H1 (cell line): ENCODE data around the gene IFIT5. TPM values are rescaled to one million over a fixed set of nuclear protein-coding genes. Genes with fewer than 3 reads are reported as not detected.

ENCODE experiments used
- CTCF ChIA-PET: fragments of 300-600 bp; sonication (Branson Sonifier 250); formaldehyde crosslinking; loops from one replicate; lab custom pipeline; 2021; ENCODE audit not compliant: partially characterized antibody; lab: Charles Lee
- POLR2A ChIA-PET: fragments of 300-600 bp; sonication (Branson Sonifier 250); formaldehyde crosslinking; loops from one replicate; lab custom pipeline; 2021; ENCODE audit warnings: inconsistent platforms; ENCODE audit not compliant: partially characterized antibody; lab: Charles Lee
- DNase-seq, 2 experiments: peaks; one replicate each; pipeline versions ENCODE4 v3.0.0 to v3.0.0-alpha.2; 2010 to 2022; ENCODE audit warnings: low spot score in 2 of 2, low read depth in 1 of 2, mixed read lengths in 1 of 2
- FAIRE-seq: peaks from 2 replicates; lab custom pipeline; 2011; peaks lifted over from hg19 to GRCh38; lab: Jason Lieb, UNC
- H2AFZ ChIP-seq: 2 replicates; pipeline ENCODE4 v1.8.1; 2012; ENCODE audit warnings: low read length, inconsistent platforms
- H2AK5ac ChIP-seq: 2 replicates; pipeline ENCODE4 v1.6.1; 2013; ENCODE audit warnings: low read depth, low read length
- H2BK120ac ChIP-seq: replicated peaks from 2 replicates; pipeline ENCODE3; 2013; ENCODE audit warnings: low read depth, low read length, inconsistent platforms
- H2BK12ac ChIP-seq: 2 replicates; pipeline ENCODE4 v1.6.1; 2013; ENCODE audit warnings: low read depth, low read length
- H2BK15ac ChIP-seq: 2 replicates; pipeline ENCODE4 v1.6.1; 2013; ENCODE audit warnings: low read length
- H2BK20ac ChIP-seq: 2 replicates; pipeline ENCODE4 v1.6.1; 2013; ENCODE audit warnings: low read length
- H2BK5ac ChIP-seq: 2 replicates; pipeline ENCODE4 v1.6.1; 2013; ENCODE audit warnings: low read depth, low read length
- H3K14ac ChIP-seq: 2 replicates; pipeline ENCODE4 v1.6.1; 2013; ENCODE audit warnings: inconsistent platforms; ENCODE audit not compliant: insufficient read length
- H3K18ac ChIP-seq: 2 replicates; pipeline ENCODE4 v1.6.1; 2013; ENCODE audit warnings: low read length; ENCODE audit errors: extremely low read depth
- H3K23ac ChIP-seq: 2 replicates; pipeline ENCODE4 v1.6.1; 2013; ENCODE audit warnings: inconsistent platforms; ENCODE audit not compliant: insufficient read length
- H3K23me2 ChIP-seq: 2 replicates; pipeline ENCODE4 v1.6.1; 2013; ENCODE audit warnings: low read depth, low read length
- H3K27ac ChIP-seq: 2 replicates; pipeline ENCODE4 v1.6.1; 2011; ENCODE audit warnings: low read depth, low read length, inconsistent platforms
- H3K27me3 ChIP-seq, 4 experiments: replicated peaks in 1 of 4; 1 replicate in 1 of 4; 2 replicates in 3 of 4; pipeline versions ENCODE4 v1.6.1 to v1.8.1; 2011 to 2013; ENCODE audit warnings: low read length in 3 of 4, mild to moderate bottlenecking in 3 of 4, inconsistent platforms in 2 of 4, mixed read lengths in 2 of 4, moderate library complexity in 1 of 4; ENCODE audit not compliant: control insufficient read depth in 3 of 4, insufficient read depth in 3 of 4; ENCODE audit errors: extremely low read depth in 1 of 4
- H3K36me3 ChIP-seq, 4 experiments: 2 replicates each; pipeline versions ENCODE4 v1.6.1 to v1.8.1; 2011 to 2013; ENCODE audit warnings: mild to moderate bottlenecking in 4 of 4, low read length in 3 of 4, moderate library complexity in 2 of 4, control low read depth in 1 of 4, inconsistent platforms in 1 of 4; ENCODE audit not compliant: insufficient read depth in 4 of 4, control insufficient read depth in 2 of 4
- H3K4ac ChIP-seq: replicated peaks from 2 replicates; pipeline ENCODE3; 2013; ENCODE audit warnings: low read length, low read depth, mixed read lengths, inconsistent platforms; ENCODE audit not compliant: insufficient read length
- H3K4me1 ChIP-seq, 4 experiments: replicated peaks in 1 of 4; 1 replicate in 1 of 4; 2 replicates in 3 of 4; pipeline versions ENCODE4 v1.6.1 to v1.8.1; 2011 to 2013; ENCODE audit warnings: low read length in 3 of 4, inconsistent platforms in 2 of 4, mixed read lengths in 1 of 4; ENCODE audit not compliant: insufficient read depth in 4 of 4, control insufficient read depth in 3 of 4
- H3K4me2 ChIP-seq, 2 experiments: 2 replicates each; pipeline versions ENCODE4 v1.6.1 to v1.8.1; 2011 to 2013; ENCODE audit warnings: low read depth in 2 of 2, low read length in 2 of 2, control low read depth in 1 of 2, inconsistent platforms in 1 of 2, mild to moderate bottlenecking in 1 of 2; ENCODE audit not compliant: insufficient read depth in 1 of 2
- H3K4me3 ChIP-seq, 4 experiments: fragments of 200-600, 300-600 bp in 1 of 4; sonication (generic), shearing (Covaris generic), sonication (Bioruptor Twin) in 1 of 4; 2 replicates each; pipeline versions ENCODE4 v1.5.1 to v1.8.1; 2011 to 2016; ENCODE audit warnings: low read length in 4 of 4, low read depth in 3 of 4, control low read depth in 2 of 4, inconsistent platforms in 2 of 4, mild to moderate bottlenecking in 2 of 4, mixed read lengths in 1 of 4, moderate library complexity in 1 of 4; ENCODE audit not compliant: insufficient read depth in 2 of 4; ENCODE audit errors: extremely low read depth in 1 of 4
- H3K56ac ChIP-seq: replicated peaks from 2 replicates; pipeline ENCODE3; 2013; ENCODE audit warnings: low read depth, mild to moderate bottlenecking, mixed read lengths, low read length, inconsistent platforms; ENCODE audit not compliant: insufficient read length
- H3K79me1 ChIP-seq: 2 replicates; pipeline ENCODE4 v1.6.1; 2013; ENCODE audit warnings: low read depth, low read length, control low read depth
- H3K79me2 ChIP-seq, 2 experiments: 2 replicates each; pipeline versions ENCODE4 v1.6.1 to v1.8.1; 2012 to 2013; ENCODE audit warnings: low read length in 2 of 2, mild to moderate bottlenecking in 2 of 2, inconsistent platforms in 1 of 2; ENCODE audit not compliant: insufficient read depth in 2 of 2, control insufficient read depth in 1 of 2
- H3K9ac ChIP-seq, 4 experiments: replicated peaks in 1 of 4; 1 replicate in 1 of 4; 2 replicates in 3 of 4; pipeline versions ENCODE4 v1.6.1 to v1.8.1; 2011 to 2013; ENCODE audit warnings: low read depth in 3 of 4, low read length in 3 of 4, control low read depth in 2 of 4, mild to moderate bottlenecking in 2 of 4, moderate library complexity in 2 of 4, inconsistent platforms in 1 of 4; ENCODE audit errors: extremely low read depth in 1 of 4
- H3K9me3 ChIP-seq, 2 experiments: 2 replicates each; pipeline versions ENCODE4 v1.6.1 to v1.8.1; 2012 to 2013; ENCODE audit warnings: mild to moderate bottlenecking in 2 of 2, moderate library complexity in 2 of 2, control low read depth in 1 of 2, inconsistent platforms in 1 of 2, low read depth in 1 of 2, low read length in 1 of 2, mixed read lengths in 1 of 2; ENCODE audit not compliant: insufficient read depth in 2 of 2
- H4K20me1 ChIP-seq, 2 experiments: replicated peaks in 1 of 2; 2 replicates each; pipeline versions ENCODE3 to v1.8.1; 2011 to 2013; ENCODE audit warnings: inconsistent platforms in 2 of 2, low read length in 2 of 2, mild to moderate bottlenecking in 1 of 2; ENCODE audit not compliant: insufficient read depth in 2 of 2, control insufficient read depth in 1 of 2
- H4K5ac ChIP-seq: 2 replicates; pipeline ENCODE4 v1.6.1; 2013; ENCODE audit warnings: low read length, low read depth, mixed read lengths, inconsistent platforms; ENCODE audit not compliant: insufficient read length
- H4K8ac ChIP-seq: 2 replicates; pipeline ENCODE4 v1.8.0; 2013; ENCODE audit warnings: mild to moderate bottlenecking, moderate library complexity, low read length, inconsistent platforms; ENCODE audit not compliant: insufficient read depth; ENCODE audit errors: extremely low read depth
- H4K91ac ChIP-seq: replicated peaks from 2 replicates; pipeline ENCODE3; 2013; ENCODE audit warnings: low read length, mixed read lengths, inconsistent platforms; ENCODE audit not compliant: insufficient read length
- BACH1 ChIP-seq: IDR thresholded peaks from 2 replicates; pipeline ENCODE4 v1.6.1; 2012; ENCODE audit warnings: low read length, improper control_type of control experiment
- CHD1 ChIP-seq: IDR thresholded peaks from 2 replicates; pipeline ENCODE4 v1.6.1; 2012; ENCODE audit warnings: low read depth, low read length, improper control_type of control experiment
- CREB1 ChIP-seq: IDR thresholded peaks from 2 replicates; pipeline ENCODE4 v1.6.1; 2012; ENCODE audit warnings: inconsistent platforms
- CTBP2 ChIP-seq: IDR thresholded peaks from 2 replicates; pipeline ENCODE4 v1.7.0; 2011; ENCODE audit warnings: borderline replicate concordance, mild to moderate bottlenecking, moderate library complexity, mixed read lengths, low read length; ENCODE audit not compliant: insufficient read depth, insufficient read length
- EP300 ChIP-seq, 2 experiments: IDR thresholded peaks; 1 replicate in 1 of 2; 2 replicates in 1 of 2; pipeline ENCODE4 v1.6.1; 2011 to 2012; ENCODE audit warnings: low read depth in 2 of 2, low read length in 2 of 2, mild to moderate bottlenecking in 2 of 2, borderline replicate concordance in 1 of 2, inconsistent platforms in 1 of 2, moderate library complexity in 1 of 2
- JUN ChIP-seq: IDR thresholded peaks from 2 replicates; pipeline ENCODE4 v1.6.1; 2011; ENCODE audit warnings: low read depth, mild to moderate bottlenecking, improper control_type of control experiment, low read length
- KDM5A ChIP-seq: fragments of 200-600 bp; IDR thresholded peaks from 2 replicates; pipeline ENCODE4 v1.7.1; 2012; ENCODE audit warnings: mild to moderate bottlenecking, low read length, inconsistent platforms, mixed read lengths
- NRF1 ChIP-seq: IDR thresholded peaks from 2 replicates; pipeline ENCODE4 v1.6.1; 2011; ENCODE audit warnings: mild to moderate bottlenecking, low read depth, low read length, improper control_type of control experiment
- RXRA ChIP-seq: IDR thresholded peaks from 2 replicates; pipeline ENCODE4 v1.6.1; 2011; ENCODE audit warnings: low read depth, mild to moderate bottlenecking, low read length, moderate library complexity; ENCODE audit not compliant: insufficient read depth
- SAP30 ChIP-seq: fragments of 300-600 bp; sonication (generic); IDR thresholded peaks from 2 replicates; pipeline ENCODE4 v1.7.1; 2012; ENCODE audit warnings: low read length, moderate library complexity, mild to moderate bottlenecking, inconsistent platforms; ENCODE audit not compliant: insufficient read depth, insufficient replicate concordance
- SIX5 ChIP-seq: IDR thresholded peaks from 2 replicates; pipeline ENCODE4 v1.6.1; 2011; ENCODE audit warnings: mild to moderate bottlenecking, low read depth, low read length
- SRF ChIP-seq: IDR thresholded peaks from 2 replicates; pipeline ENCODE4 v1.6.1; 2011; ENCODE audit warnings: mild to moderate bottlenecking, low read depth, low read length, moderate library complexity
- TAF7 ChIP-seq: optimal IDR thresholded peaks from 2 replicates; pipeline ENCODE3; 2011; ENCODE audit warnings: low read depth, mild to moderate bottlenecking, inconsistent platforms, low read length, moderate library complexity, borderline replicate concordance
- TCF12 ChIP-seq: IDR thresholded peaks from 2 replicates; pipeline ENCODE4 v1.6.1; 2011; ENCODE audit warnings: low read depth, mild to moderate bottlenecking, low read length
- ZNF274 ChIP-seq: IDR thresholded peaks from 2 replicates; pipeline ENCODE4 v1.7.0; 2012; ENCODE audit warnings: low read length, borderline replicate concordance; ENCODE audit errors: extremely low read depth
- WGBS, 2 experiments: shearing (Covaris generic) in 1 of 2; methylation state at CpG; one replicate each; pipeline versions ENCODE4 v1.1.6 to v1.1.7; 2013 to 2015; ENCODE audit warnings: low lambda C conversion rate in 2 of 2, mixed read lengths in 2 of 2, inconsistent platforms in 1 of 2, low coverage in 1 of 2, missing lambda C conversion rate in 1 of 2; ENCODE audit not compliant: insufficient replicate concordance in 2 of 2, insufficient coverage in 1 of 2, insufficient read length in 1 of 2; ENCODE audit errors: extremely low coverage in 1 of 2, missing lambda C conversion rate in 1 of 2; 5-methylcytosine and 5-hydroxymethylcytosine counted together
- polyA plus RNA-seq, 7 experiments: library from polyadenylated mRNA; depleted of rRNA in 3 of 7; stranded (reverse) in 5 of 7; unstranded in 2 of 7; fragments of >200 nt in 5 of 7; fragments of 200-250 nt in 2 of 7; gene quantifications; 1 replicate in 5 of 7; 2 replicates in 1 of 7; 4 replicates in 1 of 7; pipeline versions ENCODE4 v1.2.1 to v1.2.3, GENCODE V29; 2011 to 2013; ENCODE audit warnings: missing spikeins in 2 of 7, mixed read lengths in 2 of 7
- total RNA-seq: library from RNA; stranded (reverse); fragmentation: NEBNext Ultra II Directional; extraction: Animal tissue kit (Norgen Biotek cat#: 25700); gene quantifications from 2 replicates; pipeline ENCODE4 v1.2.1, GENCODE V29; 2021

IFIT5 gene
- total and polyA plus RNA-seq, 2 of the 8 experiments (the other 6 are each of a cell fraction or from before 2014, with no cell fraction given), result 0.94 to 2.6 TPM

DNA sequence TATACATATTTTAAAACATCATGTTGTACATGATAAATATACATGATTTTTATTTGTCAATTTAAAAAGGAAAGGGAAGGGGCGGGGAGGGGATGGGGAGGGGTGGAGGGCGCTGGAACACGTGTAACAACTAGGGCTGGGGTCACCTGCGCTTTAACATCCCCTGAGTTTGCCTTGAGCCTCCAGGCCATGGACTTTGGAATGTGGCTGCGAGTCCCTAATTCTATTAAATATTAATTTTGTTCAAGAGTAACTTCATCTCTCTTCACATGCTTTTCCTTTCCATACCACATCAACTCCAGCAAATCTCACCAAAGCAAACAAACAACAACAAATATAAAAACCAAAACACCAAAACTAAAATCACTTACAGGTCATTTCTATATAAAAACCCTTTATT lies 10.6 kb downstream of the IFIT5 start:
- no peak overlapping the region for H4K91ac ChIP-seq
- no peak overlapping the region for H4K8ac ChIP-seq
- H2BK120ac ChIP-seq, result no peak overlapping the region
- H2AK5ac ChIP-seq, result no peak overlapping the region; the same call in 1 of the 2 replicates
- peaks cover 0 to 13% (median 5%) of the 10 kb centered on the region in 4 experiments; a peak in 2 of 7 replicates for H3K4me1 ChIP-seq
- H3K9me3 ChIP-seq, result no peaks in the 10 kb centered on the region
- 80% methylated on average over 2 of the region's 5 CpGs; no CpG with 5 or more reads in 1 of the 2 experiments for WGBS, 2 experiments
- H3K9ac ChIP-seq, result no peak overlapping the region
- no peak overlapping the region for H2BK12ac ChIP-seq
- no peak overlapping the region for H4K5ac ChIP-seq
- no peak overlapping the region for H3K56ac ChIP-seq
- no peak for DNase-seq
- H3K23me2 ChIP-seq, result no peaks in the 10 kb centered on the region
- no peak for FAIRE-seq
- H2BK20ac ChIP-seq, result no peak overlapping the region
- no peak overlapping the region for H3K27ac ChIP-seq
- CTCF ChIA-PET, result interaction anchor here (1.2 to 2.7 kb wide), 3 partner anchors 129 to 174 kb away, joined by 3 to 13 read pairs (median 5); partner anchors contain the start of gene LIPA
- no peak overlapping the region for H3K14ac ChIP-seq
- POLR2A ChIA-PET, result no interaction called here
- H3K79me1 ChIP-seq, result no peaks in the 10 kb centered on the region
- no peak overlapping the region for H2BK15ac ChIP-seq
- H3K4ac ChIP-seq, result no peak overlapping the region
- no peaks in the 10 kb centered on the region for H3K27me3 ChIP-seq
- H4K20me1 ChIP-seq, result no peaks in the 10 kb centered on the region
- no peak overlapping the region for H2BK5ac ChIP-seq
- H3K23ac ChIP-seq, result no peak overlapping the region
- no peak overlapping the region for H3K18ac ChIP-seq
- no peak overlapping the region for H3K4me3 ChIP-seq
- H3K36me3 ChIP-seq, result no peaks in the 10 kb centered on the region
- H2AFZ ChIP-seq, result no peak overlapping the region
- no peak overlapping the region for H3K4me2 ChIP-seq
- no peaks in the 10 kb centered on the region for H3K79me2 ChIP-seq
- TF ChIP-seq SIX5, result no peak
- no peak for TF ChIP-seq JUN
- no peak for TF ChIP-seq TAF7
- TF ChIP-seq KDM5A, result no peak
- TF ChIP-seq CHD1, result no peak
- no peak for TF ChIP-seq CTBP2
- TF ChIP-seq ZNF274, result no peak
- no peak for TF ChIP-seq CREB1
- no peak for TF ChIP-seq EP300 (IDR thresholded peaks at IDR 0.05; ENCODE audit: borderline replicate concordance in 1 of 2, low read depth in 2 of 2, low read length in 2 of 2)
- TF ChIP-seq BACH1, result no peak
- TF ChIP-seq SAP30, result no peak
- TF ChIP-seq SRF, result no peak
- no peak for TF ChIP-seq RXRA
- TF ChIP-seq NRF1, result no peak
- no peak for TF ChIP-seq TCF12
